ENCODE results near the gene CACNA1A.
"Not testable (repeated sequence)": the region's sequence is repeated elsewhere in the genome, so short reads cannot be mapped to it uniquely, and the experiment has no call there.

Gene CACNA1A

DNA sequence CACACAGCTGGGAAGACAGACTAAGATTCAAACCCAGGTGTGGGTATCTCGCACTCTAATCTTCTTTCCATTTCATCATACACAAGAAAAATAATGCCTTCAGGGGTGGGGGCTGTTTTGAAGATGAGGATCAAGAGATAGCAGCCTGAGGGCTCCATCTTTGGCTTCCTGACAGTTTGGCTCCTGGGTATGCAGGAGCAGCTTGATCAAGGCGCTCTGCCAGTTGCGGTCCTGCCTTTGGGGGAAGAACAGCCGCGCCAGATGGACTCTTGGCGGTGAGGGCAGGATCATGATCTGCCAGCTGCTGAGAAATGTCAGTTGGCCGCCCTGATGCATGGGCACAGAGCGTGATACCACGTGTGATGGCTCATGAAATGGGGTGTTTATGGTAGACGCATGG is 236.9 kb downstream of the CACNA1A start:
- no peak for DNase-seq (ENCODE audit: low read depth)
- no peak overlapping the region for H3K4me3 ChIP-seq (ENCODE audit: control insufficient read depth, low read depth, low read length)
- TF ChIP-seq, protein P1, sequence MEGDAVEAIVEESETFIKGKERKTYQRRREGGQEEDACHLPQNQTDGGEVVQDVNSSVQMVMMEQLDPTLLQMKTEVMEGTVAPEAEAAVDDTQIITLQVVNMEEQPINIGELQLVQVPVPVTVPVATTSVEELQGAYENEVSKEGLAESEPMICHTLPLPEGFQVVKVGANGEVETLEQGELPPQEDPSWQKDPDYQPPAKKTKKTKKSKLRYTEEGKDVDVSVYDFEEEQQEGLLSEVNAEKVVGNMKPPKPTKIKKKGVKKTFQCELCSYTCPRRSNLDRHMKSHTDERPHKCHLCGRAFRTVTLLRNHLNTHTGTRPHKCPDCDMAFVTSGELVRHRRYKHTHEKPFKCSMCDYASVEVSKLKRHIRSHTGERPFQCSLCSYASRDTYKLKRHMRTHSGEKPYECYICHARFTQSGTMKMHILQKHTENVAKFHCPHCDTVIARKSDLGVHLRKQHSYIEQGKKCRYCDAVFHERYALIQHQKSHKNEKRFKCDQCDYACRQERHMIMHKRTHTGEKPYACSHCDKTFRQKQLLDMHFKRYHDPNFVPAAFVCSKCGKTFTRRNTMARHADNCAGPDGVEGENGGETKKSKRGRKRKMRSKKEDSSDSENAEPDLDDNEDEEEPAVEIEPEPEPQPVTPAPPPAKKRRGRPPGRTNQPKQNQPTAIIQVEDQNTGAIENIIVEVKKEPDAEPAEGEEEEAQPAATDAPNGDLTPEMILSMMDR (conservative IDR thresholded peaks at IDR 0.05; ENCODE audit: control insufficient read depth, insufficient read depth, low read depth, low read length): no peak

DNA sequence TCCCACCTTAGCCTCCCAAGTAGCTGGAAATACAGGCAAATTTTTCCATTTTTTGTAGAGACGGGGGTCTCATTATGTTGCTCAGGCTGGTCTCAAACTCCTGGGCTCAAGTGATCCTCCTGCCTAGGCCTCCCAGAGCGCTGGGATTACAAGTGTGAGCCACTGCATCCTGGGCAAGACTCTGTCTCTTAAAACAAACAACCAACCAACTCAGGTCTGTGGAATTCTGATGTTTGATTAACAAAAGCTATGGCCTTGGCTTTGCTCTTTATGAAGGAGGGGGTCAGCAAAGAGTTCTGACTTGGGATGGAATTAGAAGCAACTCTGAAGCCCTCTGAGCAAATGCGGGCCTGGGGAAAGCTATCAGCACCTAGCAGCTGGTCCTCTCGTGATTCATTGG is 238.4 kb downstream of the CACNA1A start:
- no peak for DNase-seq (ENCODE audit: low read depth)
- no peak overlapping the region for H3K4me3 ChIP-seq (ENCODE audit: control insufficient read depth, low read depth, low read length)
- TF ChIP-seq, protein P1 (conservative IDR thresholded peaks at IDR 0.05; ENCODE audit: control insufficient read depth, insufficient read depth, low read depth, low read length): no peak

DNA sequence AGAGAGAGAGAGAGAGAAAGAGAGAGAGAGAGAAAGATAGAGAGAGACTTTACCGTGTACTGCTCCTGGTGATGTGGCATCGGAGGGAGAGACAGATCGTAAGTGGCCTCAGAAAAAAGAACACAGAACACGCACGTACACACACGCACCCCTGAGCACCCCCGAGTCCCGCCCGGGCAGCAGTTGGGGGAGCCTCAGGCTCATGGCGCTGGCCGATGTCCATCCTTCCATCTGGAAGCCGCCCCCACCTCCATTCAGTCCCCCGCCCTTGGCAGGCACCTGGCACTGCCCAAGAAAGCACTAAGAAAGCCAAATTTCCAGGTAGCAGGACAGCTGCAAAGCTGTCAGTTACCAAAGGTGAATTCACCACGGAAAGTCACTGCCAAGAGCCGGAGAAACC is 239.1 kb downstream of the CACNA1A start:
- DNase-seq (ENCODE audit: low read depth): no peak
- H3K4me3 ChIP-seq (ENCODE audit: control insufficient read depth, low read depth, low read length): no peak overlapping the region
- TF ChIP-seq, protein P1 (conservative IDR thresholded peaks at IDR 0.05; ENCODE audit: control insufficient read depth, insufficient read depth, low read depth, low read length): no peak

DNA sequence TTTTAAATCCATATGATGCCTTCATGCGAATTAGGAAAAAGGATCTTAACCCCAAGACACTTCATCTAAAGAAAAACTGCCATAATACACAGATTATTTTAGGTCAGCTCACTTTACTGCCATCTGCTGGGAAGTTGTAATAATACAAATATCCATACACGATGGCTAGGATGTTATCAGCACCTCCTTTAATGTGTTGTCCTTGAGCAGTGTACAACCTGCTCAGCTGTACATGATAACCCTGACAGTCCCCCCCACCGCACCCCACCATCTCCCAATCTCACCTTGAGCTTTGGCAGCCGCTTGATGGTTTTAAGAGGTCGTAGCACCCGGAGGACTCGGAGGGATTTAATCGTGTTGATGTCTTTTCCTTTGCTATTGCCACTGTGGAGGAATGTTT is 243.8 kb downstream of the CACNA1A start:
- H3K4me3 ChIP-seq (ENCODE audit: control insufficient read depth, low read depth, low read length): no peak overlapping the region
- peak; percentile 60 for DNase-seq (ENCODE audit: low read depth)
- TF ChIP-seq, protein P1 (conservative IDR thresholded peaks at IDR 0.05; ENCODE audit: control insufficient read depth, insufficient read depth, low read depth, low read length): peak; percentile 66

DNA sequence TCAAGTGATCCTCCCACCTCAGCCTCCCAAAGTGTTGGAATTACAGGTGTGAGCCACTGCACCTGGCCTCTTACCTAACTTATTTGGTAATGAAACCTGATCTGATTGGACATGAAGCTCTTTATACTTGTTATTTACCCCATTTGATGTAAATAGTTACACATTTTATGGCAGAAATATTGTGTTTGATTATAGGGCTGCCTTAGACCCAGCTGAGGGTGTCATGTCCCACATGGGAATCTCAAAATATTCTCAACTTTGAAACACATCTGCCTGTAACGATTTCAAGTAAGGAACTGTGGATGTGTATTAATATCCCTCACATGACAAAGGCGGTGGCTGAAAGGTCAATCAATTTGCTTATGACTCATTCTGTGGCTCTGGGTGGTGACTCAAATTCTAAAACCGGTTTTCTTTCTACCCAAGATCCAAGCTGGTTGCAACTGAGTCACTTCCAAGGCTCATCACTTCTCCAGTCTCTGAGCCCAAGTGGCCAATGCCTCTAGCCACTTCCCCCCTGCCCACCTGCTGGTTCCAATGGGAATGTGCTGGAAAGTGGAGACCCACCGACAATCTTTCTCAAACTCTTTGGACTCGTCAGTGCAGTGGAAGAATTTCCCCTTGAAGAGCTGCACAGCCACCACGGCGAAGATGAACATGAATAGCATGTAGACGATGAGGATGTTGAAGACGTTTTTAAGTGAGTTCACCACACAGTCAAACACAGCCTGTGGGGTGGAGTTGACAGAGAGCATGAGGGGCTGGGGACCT is 245.2 kb downstream of the CACNA1A start:
- H3K4me3 ChIP-seq (ENCODE audit: control insufficient read depth, low read depth, low read length): no peak overlapping the region
- peak; percentile 95 for DNase-seq (ENCODE audit: low read depth)
- TF ChIP-seq, protein P1 (conservative IDR thresholded peaks at IDR 0.05; ENCODE audit: control insufficient read depth, insufficient read depth, low read depth, low read length): peak; percentile 16

DNA sequence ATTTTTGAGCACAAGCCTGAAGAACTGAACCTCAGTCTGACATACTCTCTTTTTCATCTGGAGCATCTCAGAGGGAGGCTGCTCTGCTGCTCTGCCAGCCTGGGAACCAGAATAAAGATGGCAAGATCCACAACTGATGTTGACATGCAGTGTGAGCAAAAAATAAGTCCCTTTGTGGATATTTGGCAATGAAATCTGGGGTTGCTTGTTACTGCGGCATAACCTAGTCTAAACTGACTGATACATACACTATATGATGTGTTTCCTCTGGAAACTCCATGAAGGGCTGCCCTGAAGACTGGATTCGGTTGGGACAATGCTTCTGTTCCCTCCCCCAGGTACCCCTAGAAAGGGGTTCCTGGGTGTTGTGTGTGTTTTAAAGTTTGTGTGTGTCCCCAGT is 249.4 kb downstream of the CACNA1A start:
- H3K4me3 ChIP-seq (ENCODE audit: control insufficient read depth, low read depth, low read length): no peak overlapping the region
- TF ChIP-seq, protein P1 (conservative IDR thresholded peaks at IDR 0.05; ENCODE audit: control insufficient read depth, insufficient read depth, low read depth, low read length): no peak
- no peak for DNase-seq (ENCODE audit: low read depth)

DNA sequence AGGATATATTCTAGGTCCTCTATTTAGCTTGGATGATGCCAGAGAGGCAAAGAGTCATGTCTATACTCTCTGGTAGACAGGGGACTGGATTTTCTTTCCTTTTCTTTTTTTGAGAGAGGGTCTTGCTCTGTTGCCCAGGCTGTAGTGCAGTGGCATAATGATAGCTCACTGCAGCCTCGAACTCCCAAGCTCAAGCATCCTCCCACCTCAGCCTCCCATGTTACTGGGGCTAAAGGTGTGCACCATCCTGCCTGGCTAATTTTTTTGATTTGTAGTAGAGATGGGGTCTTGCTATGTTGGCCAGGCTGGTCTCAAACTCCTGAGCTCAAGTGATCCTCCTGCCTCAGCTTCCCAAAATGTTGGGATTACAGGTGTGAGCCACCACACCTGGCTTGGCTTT is 249.9 kb downstream of the CACNA1A start:
- DNase-seq (ENCODE audit: low read depth); H3K4me3 ChIP-seq (ENCODE audit: control insufficient read depth, low read depth, low read length): not testable (repeated sequence)
